ENCODE measurements around the gene PNO1. TPM values are rescaled to one million over a fixed set of nuclear protein-coding genes. Genes with fewer than 3 reads are reported as not detected.

PNO1 gene
- total and polyA plus RNA-seq, 10 of the 15 experiments (the other 5 are each of a cell fraction or from before 2014, with no cell fraction given), result 9.7 to 60.2 (median 30.3) TPM

DNA sequence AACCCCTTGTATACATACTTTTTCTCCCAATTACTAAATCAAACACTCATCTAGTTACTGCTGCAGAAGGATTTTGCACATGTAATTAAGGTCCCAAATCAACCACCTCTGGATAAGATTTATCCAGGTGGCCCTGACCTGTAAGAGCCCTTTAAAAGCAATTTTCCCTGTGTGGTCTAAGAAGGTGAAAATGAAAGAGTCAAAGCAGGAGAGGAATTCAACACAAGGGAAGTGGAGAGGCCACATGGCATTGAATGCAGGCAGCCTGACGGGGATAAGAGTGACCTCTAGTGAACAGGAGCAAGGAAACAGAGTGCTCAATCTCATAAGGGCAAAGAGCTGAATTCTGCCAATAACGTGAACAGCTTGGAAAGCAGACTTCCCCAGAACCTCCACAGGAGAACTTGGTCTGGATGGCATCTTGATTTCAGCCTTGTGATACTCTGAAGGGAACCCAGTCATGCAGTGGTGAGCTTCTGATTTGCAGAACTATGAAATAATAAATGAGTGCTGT, 67.5 kb downstream of the PNO1 start (continued):
- TF ChIP-seq RELA (IDR thresholded peaks at IDR 0.05; ENCODE audit: borderline replicate concordance, partially characterized antibody) (no peak), ZNF622 (IDR thresholded peaks at IDR 0.05) (no peak), SMAD1 (IDR thresholded peaks at IDR 0.05; ENCODE audit: low read depth, partially characterized antibody) (peak; percentile 23), SPI1 (IDR thresholded peaks at IDR 0.05; ENCODE audit: borderline replicate concordance, insufficient read depth, low read depth, low read length) (peak; percentile 38; the same call in 1 of the 2 replicates), RAD51 (IDR thresholded peaks at IDR 0.05) (peak; percentile 30; the same call in 1 of the 2 replicates), FOS (IDR thresholded peaks at IDR 0.05; ENCODE audit: borderline replicate concordance, extremely low read depth, insufficient read length) (no peak), TAF1 (IDR thresholded peaks at IDR 0.05; ENCODE audit: borderline replicate concordance, low read depth, low read length) (no peak), POLR2AphosphoS2 (IDR thresholded peaks at IDR 0.05; ENCODE audit: low read depth, low read length) (no peak), MTA2 (IDR thresholded peaks at IDR 0.05; ENCODE audit: low read depth) (no peak), PML (IDR thresholded peaks at IDR 0.05; ENCODE audit: low read length) (no peak), HDAC6 (IDR thresholded peaks at IDR 0.05; ENCODE audit: unreplicated experiment) (no peak), SUZ12 (IDR thresholded peaks at IDR 0.05; ENCODE audit: unreplicated experiment) (no peak), BRCA1 (IDR thresholded peaks at IDR 0.05; ENCODE audit: low read depth, low read length) (no peak), STAT3 (IDR thresholded peaks at IDR 0.05; ENCODE audit: low read depth, low read length) (no peak), EGR1 (IDR thresholded peaks at IDR 0.05; ENCODE audit: borderline replicate concordance in 1 of 2, low read depth in 2 of 2, low read length in 2 of 2) (no peak), MYB (IDR thresholded peaks at IDR 0.05; ENCODE audit: borderline replicate concordance, low read depth, low read length) (no peak), GATAD2B (conservative IDR thresholded peaks at IDR 0.05; ENCODE audit: low read depth) (no peak), NFYB (IDR thresholded peaks at IDR 0.05; ENCODE audit: insufficient read depth, low read depth, low read length) (no peak), POLR2A (IDR thresholded peaks at IDR 0.05; ENCODE audit: low read depth, low read length) (no peak), NBN (IDR thresholded peaks at IDR 0.05) (no peak), MTA3 (IDR thresholded peaks at IDR 0.05; ENCODE audit: borderline replicate concordance, low read length) (no peak)
- TF ChIP-seq, protein P1, sequence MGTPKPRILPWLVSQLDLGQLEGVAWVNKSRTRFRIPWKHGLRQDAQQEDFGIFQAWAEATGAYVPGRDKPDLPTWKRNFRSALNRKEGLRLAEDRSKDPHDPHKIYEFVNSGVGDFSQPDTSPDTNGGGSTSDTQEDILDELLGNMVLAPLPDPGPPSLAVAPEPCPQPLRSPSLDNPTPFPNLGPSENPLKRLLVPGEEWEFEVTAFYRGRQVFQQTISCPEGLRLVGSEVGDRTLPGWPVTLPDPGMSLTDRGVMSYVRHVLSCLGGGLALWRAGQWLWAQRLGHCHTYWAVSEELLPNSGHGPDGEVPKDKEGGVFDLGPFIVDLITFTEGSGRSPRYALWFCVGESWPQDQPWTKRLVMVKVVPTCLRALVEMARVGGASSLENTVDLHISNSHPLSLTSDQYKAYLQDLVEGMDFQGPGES (IDR thresholded peaks at IDR 0.05), result no peak
- TF ChIP-seq, protein P2, sequence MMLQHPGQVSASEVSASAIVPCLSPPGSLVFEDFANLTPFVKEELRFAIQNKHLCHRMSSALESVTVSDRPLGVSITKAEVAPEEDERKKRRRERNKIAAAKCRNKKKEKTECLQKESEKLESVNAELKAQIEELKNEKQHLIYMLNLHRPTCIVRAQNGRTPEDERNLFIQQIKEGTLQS (IDR thresholded peaks at IDR 0.05; ENCODE audit: borderline replicate concordance, extremely low read depth, low read depth, low read length), result no peak
- TF ChIP-seq, protein P3, sequence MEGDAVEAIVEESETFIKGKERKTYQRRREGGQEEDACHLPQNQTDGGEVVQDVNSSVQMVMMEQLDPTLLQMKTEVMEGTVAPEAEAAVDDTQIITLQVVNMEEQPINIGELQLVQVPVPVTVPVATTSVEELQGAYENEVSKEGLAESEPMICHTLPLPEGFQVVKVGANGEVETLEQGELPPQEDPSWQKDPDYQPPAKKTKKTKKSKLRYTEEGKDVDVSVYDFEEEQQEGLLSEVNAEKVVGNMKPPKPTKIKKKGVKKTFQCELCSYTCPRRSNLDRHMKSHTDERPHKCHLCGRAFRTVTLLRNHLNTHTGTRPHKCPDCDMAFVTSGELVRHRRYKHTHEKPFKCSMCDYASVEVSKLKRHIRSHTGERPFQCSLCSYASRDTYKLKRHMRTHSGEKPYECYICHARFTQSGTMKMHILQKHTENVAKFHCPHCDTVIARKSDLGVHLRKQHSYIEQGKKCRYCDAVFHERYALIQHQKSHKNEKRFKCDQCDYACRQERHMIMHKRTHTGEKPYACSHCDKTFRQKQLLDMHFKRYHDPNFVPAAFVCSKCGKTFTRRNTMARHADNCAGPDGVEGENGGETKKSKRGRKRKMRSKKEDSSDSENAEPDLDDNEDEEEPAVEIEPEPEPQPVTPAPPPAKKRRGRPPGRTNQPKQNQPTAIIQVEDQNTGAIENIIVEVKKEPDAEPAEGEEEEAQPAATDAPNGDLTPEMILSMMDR (IDR thresholded peaks at IDR 0.05 in 2 of 3, conservative IDR thresholded peaks at IDR 0.05 in 1 of 3; ENCODE audit: control insufficient read depth in 2 of 3, extremely low read depth in 1 of 3, insufficient read depth in 1 of 3, low read depth in 3 of 3, low read length in 3 of 3), result peak; percentile 44 to 79 (median 49); a peak in 5 of 6 replicates
- TF ChIP-seq, protein P4, sequence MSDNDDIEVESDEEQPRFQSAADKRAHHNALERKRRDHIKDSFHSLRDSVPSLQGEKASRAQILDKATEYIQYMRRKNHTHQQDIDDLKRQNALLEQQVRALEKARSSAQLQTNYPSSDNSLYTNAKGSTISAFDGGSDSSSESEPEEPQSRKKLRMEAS (IDR thresholded peaks at IDR 0.05; ENCODE audit: low read depth, low read length), result peak; percentile 35; the same call in 1 of the 2 replicates
- TF ChIP-seq, protein P5, sequence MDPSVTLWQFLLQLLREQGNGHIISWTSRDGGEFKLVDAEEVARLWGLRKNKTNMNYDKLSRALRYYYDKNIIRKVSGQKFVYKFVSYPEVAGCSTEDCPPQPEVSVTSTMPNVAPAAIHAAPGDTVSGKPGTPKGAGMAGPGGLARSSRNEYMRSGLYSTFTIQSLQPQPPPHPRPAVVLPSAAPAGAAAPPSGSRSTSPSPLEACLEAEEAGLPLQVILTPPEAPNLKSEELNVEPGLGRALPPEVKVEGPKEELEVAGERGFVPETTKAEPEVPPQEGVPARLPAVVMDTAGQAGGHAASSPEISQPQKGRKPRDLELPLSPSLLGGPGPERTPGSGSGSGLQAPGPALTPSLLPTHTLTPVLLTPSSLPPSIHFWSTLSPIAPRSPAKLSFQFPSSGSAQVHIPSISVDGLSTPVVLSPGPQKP (IDR thresholded peaks at IDR 0.05; ENCODE audit: low read depth, low read length), result no peak
- TF ChIP-seq, protein P6, sequence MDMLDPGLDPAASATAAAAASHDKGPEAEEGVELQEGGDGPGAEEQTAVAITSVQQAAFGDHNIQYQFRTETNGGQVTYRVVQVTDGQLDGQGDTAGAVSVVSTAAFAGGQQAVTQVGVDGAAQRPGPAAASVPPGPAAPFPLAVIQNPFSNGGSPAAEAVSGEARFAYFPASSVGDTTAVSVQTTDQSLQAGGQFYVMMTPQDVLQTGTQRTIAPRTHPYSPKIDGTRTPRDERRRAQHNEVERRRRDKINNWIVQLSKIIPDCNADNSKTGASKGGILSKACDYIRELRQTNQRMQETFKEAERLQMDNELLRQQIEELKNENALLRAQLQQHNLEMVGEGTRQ (IDR thresholded peaks at IDR 0.05; ENCODE audit: borderline replicate concordance, low read depth, low read length), result no peak

Data from GM12878 (cell line).